Stimulated activated CD8-positive, alpha-beta memory T cell treated with anti-CD3 and anti-CD28 coated beads, Interleukin-4, amount 100 ng/mL, for 1 hour (primary cell): Measurements from ENCODE around the gene ABCA5.
"Not testable (repeated sequence)": the region's sequence is repeated elsewhere in the genome, so short reads cannot be mapped to it uniquely, and the experiment has no call there.

Source experiments
- DNase-seq, 2 donors: peaks; one replicate each; pipeline ENCODE4 v3.0.0-alpha.2; 2020; ENCODE audit warnings: low read depth in 2 of 2, low spot score in 1 of 2

The ABCA5 gene

GRCh38 chr17:69222707-69223258 lies 104.2 kb downstream of the ABCA5 start:
- no peak for DNase-seq

GRCh38 chr17:69220098-69220497 lies 106.8 kb downstream of the ABCA5 start:
- DNase-seq = no peak

GRCh38 chr17:69218986-69219385 lies 107.9 kb downstream of the ABCA5 start:
- no peak for DNase-seq

- DNase-seq = no peak
Measured at GRCh38 chr17:69213059-69213813, 113.7 kb downstream of the ABCA5 start.

- no peak for DNase-seq
Measured at GRCh38 chr17:69208640-69209039, 118.3 kb downstream of the ABCA5 start.

- DNase-seq = no peak
Measured at GRCh38 chr17:69207151-69207550, 119.8 kb downstream of the ABCA5 start.

- no peak for DNase-seq
Measured at GRCh38 chr17:69198238-69198637, 128.7 kb downstream of the ABCA5 start.

GRCh38 chr17:69196105-69196653 lies 130.8 kb downstream of the ABCA5 start:
- DNase-seq = not testable (repeated sequence)
